Nephron progenitor cell (in vitro differentiated cells): ENCODE results near the gene AGAP1.

Experiments used
- DNase-seq: peaks from one replicate; pipeline ENCODE4 v3.0.0; 2021
- H3K27ac Mint-ChIP-seq: 2 replicates; pipeline ENCODE4 v1.8.0; 2021; ENCODE audit warnings: mild to moderate bottlenecking, moderate library complexity, mixed read lengths
- H3K27me3 Mint-ChIP-seq: 2 replicates; pipeline ENCODE4 v1.8.0; 2021; ENCODE audit warnings: mild to moderate bottlenecking, low read depth, mixed read lengths; ENCODE audit not compliant: poor library complexity
- H3K36me3 Mint-ChIP-seq: 2 replicates; pipeline ENCODE4 v1.8.0; 2021; ENCODE audit warnings: low read depth, mixed read lengths
- H3K4me1 Mint-ChIP-seq: 2 replicates; pipeline ENCODE4 v1.8.0; 2021; ENCODE audit warnings: mixed read lengths
- H3K4me3 Mint-ChIP-seq: 2 replicates; pipeline ENCODE4 v1.8.0; 2021; ENCODE audit warnings: mild to moderate bottlenecking, moderate library complexity, mixed read lengths
- H3K9me3 Mint-ChIP-seq: 2 replicates; pipeline ENCODE4 v1.8.0; 2021; ENCODE audit warnings: mild to moderate bottlenecking, moderate library complexity, mixed read lengths
- TF ChIP-seq, protein P1 (sequence below): fragments of 200-600 bp; sonication (generic); IDR thresholded peaks from 2 replicates; pipeline ENCODE4 v1.5.0; 2021; ENCODE audit warnings: antibody characterized with exemption

Gene AGAP1

DNA sequence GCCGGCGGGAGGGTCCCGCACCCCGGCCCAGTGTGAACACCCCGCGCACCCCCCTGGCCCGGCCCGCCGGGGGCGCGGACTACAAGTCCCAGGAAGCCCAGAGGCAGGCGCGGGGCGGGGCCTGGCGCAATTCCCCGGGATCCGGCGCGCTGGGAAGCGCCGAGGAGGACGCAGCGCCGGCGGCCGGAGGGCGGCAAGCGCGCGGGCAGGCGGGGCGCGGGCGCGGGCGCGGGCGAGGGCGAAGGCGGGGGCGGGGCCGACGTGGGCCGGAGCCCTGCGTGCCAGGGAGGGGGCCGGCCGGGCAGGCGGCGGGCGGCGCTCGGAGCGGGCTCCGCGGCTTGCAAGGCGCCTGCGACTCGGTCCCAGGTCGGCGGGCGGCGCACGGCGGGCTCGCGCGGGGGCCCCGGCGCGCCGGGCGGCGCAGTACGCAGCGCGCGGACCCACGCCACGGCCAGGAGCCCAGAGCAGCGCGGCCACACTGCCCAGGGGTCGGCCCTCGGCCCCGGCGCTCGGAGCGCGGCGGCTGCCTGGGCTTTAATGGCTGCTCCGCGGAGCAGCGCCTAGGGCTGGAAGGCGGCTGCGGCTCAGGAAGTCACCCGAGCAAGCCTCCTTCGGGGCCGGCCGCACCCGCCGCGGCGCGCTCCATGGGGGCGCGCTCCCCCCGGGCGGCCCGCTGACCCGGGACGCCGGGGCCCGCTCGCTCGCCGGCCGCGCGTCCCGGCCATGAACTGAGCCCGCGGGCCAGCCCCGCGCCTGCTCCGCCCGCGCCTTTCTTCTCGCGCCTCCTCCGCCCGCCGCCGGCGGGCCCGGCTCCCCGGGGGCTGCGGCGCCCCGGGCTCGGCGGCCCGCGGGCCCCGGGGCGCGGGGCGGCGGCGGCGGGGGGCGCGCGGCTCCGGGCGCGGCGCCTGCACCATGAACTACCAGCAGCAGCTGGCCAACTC lies at the start of gene AGAP1:
Gene AGAP1, plus strand, starts transcription at position 269 of the 941 bp plus-strand sequence.
- H3K27me3 Mint-ChIP-seq = peaks cover 22% of the 10 kb centered on the region
- H3K27ac Mint-ChIP-seq = peak within 1 kb of the TSS; percentile 55
- TF ChIP-seq, protein P1, sequence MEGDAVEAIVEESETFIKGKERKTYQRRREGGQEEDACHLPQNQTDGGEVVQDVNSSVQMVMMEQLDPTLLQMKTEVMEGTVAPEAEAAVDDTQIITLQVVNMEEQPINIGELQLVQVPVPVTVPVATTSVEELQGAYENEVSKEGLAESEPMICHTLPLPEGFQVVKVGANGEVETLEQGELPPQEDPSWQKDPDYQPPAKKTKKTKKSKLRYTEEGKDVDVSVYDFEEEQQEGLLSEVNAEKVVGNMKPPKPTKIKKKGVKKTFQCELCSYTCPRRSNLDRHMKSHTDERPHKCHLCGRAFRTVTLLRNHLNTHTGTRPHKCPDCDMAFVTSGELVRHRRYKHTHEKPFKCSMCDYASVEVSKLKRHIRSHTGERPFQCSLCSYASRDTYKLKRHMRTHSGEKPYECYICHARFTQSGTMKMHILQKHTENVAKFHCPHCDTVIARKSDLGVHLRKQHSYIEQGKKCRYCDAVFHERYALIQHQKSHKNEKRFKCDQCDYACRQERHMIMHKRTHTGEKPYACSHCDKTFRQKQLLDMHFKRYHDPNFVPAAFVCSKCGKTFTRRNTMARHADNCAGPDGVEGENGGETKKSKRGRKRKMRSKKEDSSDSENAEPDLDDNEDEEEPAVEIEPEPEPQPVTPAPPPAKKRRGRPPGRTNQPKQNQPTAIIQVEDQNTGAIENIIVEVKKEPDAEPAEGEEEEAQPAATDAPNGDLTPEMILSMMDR = no peak
- H3K4me1 Mint-ChIP-seq = peaks cover 51% of the 10 kb centered on the region
- peak within 1 kb of the TSS; percentile 98 for H3K4me3 Mint-ChIP-seq
- peak; percentile 91 for DNase-seq
- H3K36me3 Mint-ChIP-seq = no peaks in the 10 kb centered on the region
- peaks cover 25% of the 10 kb centered on the region for H3K9me3 Mint-ChIP-seq

DNA sequence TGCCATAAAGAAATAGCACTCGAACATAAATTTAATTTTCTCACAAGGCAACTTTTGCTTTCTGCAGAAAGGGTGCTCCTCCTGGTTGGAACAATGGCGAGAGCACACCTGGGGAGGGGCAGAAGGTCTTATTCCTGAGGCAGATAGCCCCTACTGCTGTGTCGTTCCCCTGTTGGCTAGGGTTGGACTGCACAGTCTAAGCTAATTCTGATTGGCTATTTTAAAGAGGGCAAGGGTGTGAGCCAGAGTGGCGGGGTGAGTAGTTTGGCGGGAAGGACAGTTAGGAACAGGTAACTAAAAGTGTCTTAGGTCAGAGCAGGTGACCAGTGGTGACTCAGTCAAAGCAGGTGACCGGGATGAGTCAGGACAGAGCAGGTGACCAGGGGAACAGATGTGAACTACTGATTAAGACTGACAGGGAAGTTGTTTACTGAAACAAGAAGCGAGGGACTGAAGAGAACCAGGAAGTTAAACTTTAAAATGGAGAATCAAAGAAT lies 49.7 kb upstream of the AGAP1 start:
- H3K27ac Mint-ChIP-seq = peak overlapping the region; percentile 36
- DNase-seq = no peak
- no peaks in the 10 kb centered on the region for H3K36me3 Mint-ChIP-seq
- peaks cover 3% of the 10 kb centered on the region for H3K9me3 Mint-ChIP-seq
- no peak overlapping the region for H3K4me3 Mint-ChIP-seq
- peaks cover 5% of the 10 kb centered on the region for H3K4me1 Mint-ChIP-seq
- TF ChIP-seq, protein P1 = no peak
- peaks cover 14% of the 10 kb centered on the region for H3K27me3 Mint-ChIP-seq

DNA sequence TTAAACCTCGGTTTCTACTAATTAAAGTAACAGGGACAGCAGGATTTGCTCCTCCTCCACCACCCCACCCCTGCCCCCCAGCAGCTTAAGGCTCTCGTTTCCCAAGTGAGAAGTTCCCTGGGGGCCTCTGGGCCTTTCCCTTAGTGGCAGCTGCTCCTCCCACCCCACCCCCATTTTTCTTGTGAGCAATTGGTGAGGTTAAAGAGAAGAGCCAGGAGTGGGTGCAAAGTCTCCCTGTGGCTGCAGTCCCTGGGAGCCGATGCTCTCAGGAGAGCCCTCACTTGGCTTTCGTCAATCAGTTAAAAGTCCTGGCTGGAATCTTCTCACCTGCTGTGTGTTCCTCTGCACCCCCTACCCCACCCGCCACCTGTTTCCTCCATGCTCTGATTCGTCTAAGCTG lies 48.7 kb upstream of the AGAP1 start:
- peaks cover 3% of the 10 kb centered on the region for H3K9me3 Mint-ChIP-seq
- H3K27ac Mint-ChIP-seq = no peak overlapping the region
- peaks cover 9% of the 10 kb centered on the region for H3K27me3 Mint-ChIP-seq
- H3K4me3 Mint-ChIP-seq = no peak overlapping the region
- TF ChIP-seq, protein P1 = no peak
- peaks cover 12% of the 10 kb centered on the region for H3K4me1 Mint-ChIP-seq
- no peaks in the 10 kb centered on the region for H3K36me3 Mint-ChIP-seq
- DNase-seq = no peak

DNA sequence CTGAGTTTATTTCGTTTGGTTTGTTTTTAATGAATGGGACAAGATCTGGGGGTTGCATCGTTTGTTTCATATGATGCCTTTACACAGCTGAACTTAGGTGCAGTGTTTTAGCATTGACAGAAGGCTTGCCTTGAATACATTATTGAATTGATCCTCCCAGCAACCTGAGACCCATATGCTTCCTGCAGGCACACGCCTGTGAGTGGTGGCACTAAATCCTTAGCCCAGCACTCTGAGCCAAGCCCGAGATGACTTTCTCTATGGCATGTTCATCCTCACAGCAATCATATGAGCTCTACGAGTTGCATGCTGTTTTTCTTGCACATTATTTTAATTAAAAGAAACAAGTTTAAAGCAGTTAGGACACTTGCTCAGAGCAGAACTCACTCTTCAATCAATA lies 47.8 kb upstream of the AGAP1 start:
- Mint-ChIP-seq H3K36me3 (no peaks in the 10 kb centered on the region), H3K27me3 (peaks cover 9% of the 10 kb centered on the region), H3K4me3 (no peak overlapping the region), H3K4me1 (peaks cover 13% of the 10 kb centered on the region), H3K27ac (no peak overlapping the region), H3K9me3 (peaks cover 3% of the 10 kb centered on the region)
- DNase-seq = no peak
- TF ChIP-seq, protein P1 = no peak

DNA sequence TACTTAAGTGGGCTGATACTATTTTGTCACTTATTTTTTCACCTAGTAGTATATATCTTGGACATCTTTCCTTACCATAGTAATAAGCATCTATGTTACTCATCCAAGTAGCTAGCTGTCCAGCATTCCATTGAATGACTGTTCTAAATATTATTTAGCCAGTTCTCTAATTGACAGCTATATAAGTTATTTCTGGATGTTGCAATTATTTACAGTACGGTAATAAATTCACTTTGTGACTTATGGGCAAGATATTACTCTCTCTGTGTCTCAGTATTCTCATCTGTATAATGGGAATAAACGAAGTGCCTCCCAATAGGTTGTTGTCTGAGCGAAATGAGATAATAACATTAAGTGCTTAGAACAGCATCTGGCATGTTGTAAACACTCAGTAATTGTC lies 46.6 kb upstream of the AGAP1 start:
- H3K4me3 Mint-ChIP-seq = no peak overlapping the region
- no peak overlapping the region for H3K27ac Mint-ChIP-seq
- H3K9me3 Mint-ChIP-seq = peaks cover 3% of the 10 kb centered on the region
- H3K27me3 Mint-ChIP-seq = peaks cover 14% of the 10 kb centered on the region
- TF ChIP-seq, protein P1 = no peak
- no peak for DNase-seq
- peaks cover 13% of the 10 kb centered on the region for H3K4me1 Mint-ChIP-seq
- H3K36me3 Mint-ChIP-seq = no peaks in the 10 kb centered on the region

DNA sequence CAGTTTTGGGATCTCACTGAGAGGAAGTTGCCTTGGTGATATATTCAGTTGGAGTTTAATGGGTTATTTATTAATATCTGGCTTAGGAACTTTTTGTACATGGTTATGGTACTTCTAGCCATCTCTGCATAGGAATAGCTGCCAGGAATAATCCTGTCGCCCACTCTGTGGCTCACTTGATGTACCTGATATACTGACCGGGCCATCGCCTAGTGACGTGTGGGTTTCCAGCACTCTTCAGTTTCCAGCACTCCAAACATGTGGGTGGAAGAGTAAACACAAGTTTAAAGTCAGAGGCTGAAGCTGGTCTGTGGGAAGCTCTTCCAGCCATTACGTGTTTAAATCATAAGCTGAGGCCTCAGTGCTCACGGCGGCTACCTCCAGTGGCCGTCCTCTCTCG lies 44.3 kb upstream of the AGAP1 start:
- Mint-ChIP-seq H3K9me3 (no peaks in the 10 kb centered on the region), H3K4me1 (peaks cover 8% of the 10 kb centered on the region), H3K27me3 (peaks cover 8% of the 10 kb centered on the region), H3K4me3 (no peak overlapping the region), H3K36me3 (no peaks in the 10 kb centered on the region), H3K27ac (no peak overlapping the region)
- TF ChIP-seq, protein P1 = no peak
- DNase-seq = no peak
